Gastrocnemius medialis (tissue), 4 donors: ENCODE results near the gene IP6K3. TPM values are rescaled to one million over a fixed set of nuclear protein-coding genes. Genes with fewer than 3 reads are reported as not detected.
A peak's percentile ranks its signal among the peaks of the same experiment; 100 is the strongest.

Experiments
- ATAC-seq, 2 donors: fragments of 150-250 bp; one replicate each; pipeline ENCODE4 v1.9.1; 2016
- DNase-seq, 2 donors: peaks; one replicate each; pipeline ENCODE4 v3.0.0-alpha.2; 2019
- H3K27ac ChIP-seq, 4 donors: fragments of 200-600 bp; sonication (generic); 1 replicate in 1 of 4; 2 replicates in 3 of 4; pipeline ENCODE4 v1.5.1; 2016 to 2018; ENCODE audit warnings: mild to moderate bottlenecking in 2 of 4, moderate library complexity in 1 of 4
- H3K27me3 ChIP-seq, 3 donors: fragments of 200-600 bp; sonication (generic) in 2 of 3; 1 replicate in 1 of 3; 2 replicates in 2 of 3; pipeline versions ENCODE4 v1.5.1 to v1.6.0; 2016 to 2019; ENCODE audit warnings: mild to moderate bottlenecking in 1 of 3, moderate library complexity in 1 of 3
- H3K36me3 ChIP-seq, 2 donors: fragments of 200-600 bp; sonication (generic) in 1 of 2; one replicate each; pipeline ENCODE4 v1.5.1; 2017 to 2018
- H3K4me1 ChIP-seq, 2 donors: fragments of 200-600 bp; sonication (generic) in 1 of 2; one replicate each; pipeline ENCODE4 v1.5.1; 2016 to 2017; ENCODE audit warnings: mild to moderate bottlenecking in 2 of 2
- H3K4me3 ChIP-seq, 4 donors: fragments of 200-600 bp; sonication (generic) in 3 of 4; 1 replicate in 1 of 4; 2 replicates in 3 of 4; pipeline ENCODE4 v1.5.1; 2016 to 2019; ENCODE audit warnings: mild to moderate bottlenecking in 2 of 4
- H3K9me3 ChIP-seq, 3 donors: fragments of 200-600 bp; sonication (generic) in 2 of 3; 1 replicate in 1 of 3; 2 replicates in 2 of 3; pipeline ENCODE4 v1.5.1; 2016 to 2019
- POLR2A ChIP-seq, 2 donors: fragments of 450-650 bp; IDR thresholded peaks; one replicate each; pipeline ENCODE4 v1.6.1; 2017; ENCODE audit warnings: antibody characterized with exemption in 2 of 2, mild to moderate bottlenecking in 2 of 2, moderate library complexity in 2 of 2
- in situ Hi-C, 4 donors: fragments of 200-750 bp; cut with MboI; loops; one replicate each; pipeline versions ENCODE4 v1.15.0 to v1.8.0; 2017; ENCODE audit warnings: low sequenced_read_pairs in 4 of 4
- intact Hi-C: fragments of 100-400 bp; cut with DNase I; formaldehyde crosslinking; loops from one replicate; pipeline ENCODE4 v1.15.1; 2023; ENCODE audit warnings: low total_unique reads
- total RNA-seq, 4 donors: library from RNA; depleted of rRNA; stranded (reverse); fragments of >200 nt; gene quantifications; one replicate each; pipeline versions ENCODE4 v1.1.0 to v1.2.3, GENCODE V29; 2016
- TF ChIP-seq, protein P1 (sequence below), 5 experiments: fragments of 450-650 bp in 3 of 5; fragments of 200-600 bp in 2 of 5; sonication (generic) in 2 of 5; IDR thresholded peaks in 4 of 5; conservative IDR thresholded peaks in 1 of 5; 1 replicate in 4 of 5; 2 replicates in 1 of 5; pipeline ENCODE4 v1.5.1; 2016 to 2019; ENCODE audit warnings: antibody characterized with exemption in 5 of 5, mild to moderate bottlenecking in 3 of 5, moderate library complexity in 3 of 5

The IP6K3 gene
- total RNA-seq, 4 donors from 2014 or later = 287 to 570 (median 348) TPM

- Histone ChIP-seq H3K4me1 (peaks cover 26 to 31% of the 10 kb centered on the region in 2 donors), H3K4me3 (no peak overlapping the region), H3K36me3 (no peaks in the 10 kb centered on the region), H3K9me3 (no peaks in the 10 kb centered on the region), H3K27me3 (no peaks in the 10 kb centered on the region), H3K27ac (peak overlapping the region in 1 of 4 donors; percentile 65)
- TF ChIP-seq, protein P1, sequence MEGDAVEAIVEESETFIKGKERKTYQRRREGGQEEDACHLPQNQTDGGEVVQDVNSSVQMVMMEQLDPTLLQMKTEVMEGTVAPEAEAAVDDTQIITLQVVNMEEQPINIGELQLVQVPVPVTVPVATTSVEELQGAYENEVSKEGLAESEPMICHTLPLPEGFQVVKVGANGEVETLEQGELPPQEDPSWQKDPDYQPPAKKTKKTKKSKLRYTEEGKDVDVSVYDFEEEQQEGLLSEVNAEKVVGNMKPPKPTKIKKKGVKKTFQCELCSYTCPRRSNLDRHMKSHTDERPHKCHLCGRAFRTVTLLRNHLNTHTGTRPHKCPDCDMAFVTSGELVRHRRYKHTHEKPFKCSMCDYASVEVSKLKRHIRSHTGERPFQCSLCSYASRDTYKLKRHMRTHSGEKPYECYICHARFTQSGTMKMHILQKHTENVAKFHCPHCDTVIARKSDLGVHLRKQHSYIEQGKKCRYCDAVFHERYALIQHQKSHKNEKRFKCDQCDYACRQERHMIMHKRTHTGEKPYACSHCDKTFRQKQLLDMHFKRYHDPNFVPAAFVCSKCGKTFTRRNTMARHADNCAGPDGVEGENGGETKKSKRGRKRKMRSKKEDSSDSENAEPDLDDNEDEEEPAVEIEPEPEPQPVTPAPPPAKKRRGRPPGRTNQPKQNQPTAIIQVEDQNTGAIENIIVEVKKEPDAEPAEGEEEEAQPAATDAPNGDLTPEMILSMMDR (IDR thresholded peaks at IDR 0.05 in 4 of 5, conservative IDR thresholded peaks at IDR 0.05 in 1 of 5) = no peak
- no peak for TF ChIP-seq POLR2A (IDR thresholded peaks at IDR 0.05)
- intact Hi-C loops = no loop called here
- ATAC-seq (no peak), DNase-seq (no peak)
- in situ Hi-C loops = loop anchor here in 1 of 4 donors (25.0 kb wide), 1 partner anchor 408 kb away; no protein-coding TSS in a partner anchor
These were observed 7.5 kb upstream of the IP6K3 start for GRCh38 chr6:33754222-33754621.

DNA sequence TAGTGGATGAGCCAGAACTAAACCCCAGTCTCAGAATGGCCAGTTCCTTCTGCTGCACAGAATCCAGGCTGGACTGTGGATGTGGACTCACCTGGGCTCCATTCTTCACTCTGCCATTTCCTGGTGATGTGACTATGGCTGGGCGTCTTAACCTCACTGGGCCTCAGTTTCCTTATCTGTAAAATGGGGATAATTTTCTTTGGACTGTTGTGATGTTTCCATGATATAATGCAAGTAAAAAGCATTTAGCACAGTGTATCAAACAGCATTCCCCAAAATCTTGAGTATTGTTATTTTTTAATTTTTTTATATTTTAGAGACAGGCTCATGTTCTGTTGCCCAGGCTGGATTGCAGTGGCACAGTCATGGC is 5.9 kb upstream of the IP6K3 start:
- intact Hi-C loops = no loop called here
- ATAC-seq (no peak), DNase-seq (no peak)
- no peaks in the 10 kb centered on the region for H3K27me3 ChIP-seq
- in situ Hi-C loops = loop anchor here in 1 of 4 donors (25.0 kb wide), 1 partner anchor 410 kb away; no protein-coding TSS in a partner anchor
- peak overlapping the region; percentile 98 to 100 (median 100) for H3K27ac ChIP-seq
- TF ChIP-seq POLR2A (IDR thresholded peaks at IDR 0.05) = no peak
- TF ChIP-seq, protein P1 (IDR thresholded peaks at IDR 0.05 in 4 of 5, conservative IDR thresholded peaks at IDR 0.05 in 1 of 5) = no peak
- H3K4me1 ChIP-seq = peaks cover 26 to 34% of the 10 kb centered on the region in 2 donors
- no peaks in the 10 kb centered on the region for H3K36me3 ChIP-seq
- no peak overlapping the region for H3K4me3 ChIP-seq
- H3K9me3 ChIP-seq = no peaks in the 10 kb centered on the region

GRCh38 chr6:33751771-33752645 is 5.3 kb upstream of the IP6K3 start:
- Histone ChIP-seq H3K36me3 (no peaks in the 10 kb centered on the region), H3K4me3 (no peak overlapping the region), H3K9me3 (no peaks in the 10 kb centered on the region), H3K4me1 (peaks cover 26 to 34% of the 10 kb centered on the region in 2 donors), H3K27ac (peak overlapping the region; percentile 98 to 100 (median 100)), H3K27me3 (no peaks in the 10 kb centered on the region)
- in situ Hi-C loops (loop anchor here in 1 of 4 donors (25.0 kb wide), 1 partner anchor 410 kb away; no protein-coding TSS in a partner anchor), intact Hi-C loops (loop anchor here (1.0 kb wide), 1 partner anchor 33 kb away; no protein-coding TSS in a partner anchor)
- TF ChIP-seq, protein P1 (IDR thresholded peaks at IDR 0.05 in 4 of 5, conservative IDR thresholded peaks at IDR 0.05 in 1 of 5) = no peak
- TF ChIP-seq POLR2A (IDR thresholded peaks at IDR 0.05) = no peak
- ATAC-seq (no peak), DNase-seq (peak in 1 of 2 donors; percentile 53)

GRCh38 chr6:33750244-33750991 is 3.7 kb upstream of the IP6K3 start:
- H3K27me3 ChIP-seq = no peaks in the 10 kb centered on the region
- DNase-seq = peak; percentile 96 to 99
- peak overlapping the region; percentile 98 to 100 (median 100) for H3K27ac ChIP-seq
- H3K4me1 ChIP-seq = peaks cover 22 to 33% of the 10 kb centered on the region in 2 donors
- in situ Hi-C loops (loop anchor here in 1 of 4 donors (25.0 kb wide), 1 partner anchor 412 kb away; no protein-coding TSS in a partner anchor), intact Hi-C loops (loop anchor here (1.0 kb wide), 2 partner anchors 20 to 527 kb away; no protein-coding TSS in a partner anchor)
- no peaks in the 10 kb centered on the region for H3K9me3 ChIP-seq
- TF ChIP-seq POLR2A (IDR thresholded peaks at IDR 0.05) = peak in 1 of 2 donors; percentile 47
- TF ChIP-seq, protein P1 (IDR thresholded peaks at IDR 0.05 in 4 of 5, conservative IDR thresholded peaks at IDR 0.05 in 1 of 5) = peak in 1 of 5 experiments; percentile 33
- peak overlapping the region; percentile 34 to 88 (median 66) for H3K4me3 ChIP-seq
- ATAC-seq = peak; percentile 45 to 53
- peaks cover 0 to 4% of the 10 kb centered on the region in 2 donors for H3K36me3 ChIP-seq
